SK-N-SH (cell line): ENCODE measurements around the gene FAM78A.

Source experiments
- EP300 ChIP-seq, 2 experiments: IDR thresholded peaks; 2 replicates each; pipeline versions ENCODE4 v1.4.0 to v1.6.1; 2012; ENCODE audit warnings: borderline replicate concordance in 1 of 2, low read depth in 1 of 2, low read length in 1 of 2
- FOXM1 ChIP-seq: IDR thresholded peaks from 2 replicates; pipeline ENCODE4 v1.4.0; 2012; ENCODE audit warnings: low read depth, mild to moderate bottlenecking
- JUND ChIP-seq: IDR thresholded peaks from 2 replicates; pipeline ENCODE4 v1.4.0; 2012
- MXI1 ChIP-seq: IDR thresholded peaks from 2 replicates; pipeline ENCODE4 v1.6.1; 2012; ENCODE audit warnings: mild to moderate bottlenecking, low read depth, low read length, improper control_type of control experiment
- POLR2AphosphoS5 ChIP-seq: IDR thresholded peaks from 2 replicates; pipeline ENCODE4 v1.6.1; 2012; ENCODE audit warnings: low read depth, low read length
- RAD21 ChIP-seq: IDR thresholded peaks from 2 replicates; pipeline ENCODE4 v1.6.1; 2012; ENCODE audit warnings: mild to moderate bottlenecking, low read length
- RCOR1 ChIP-seq: fragments of 150-350 bp; IDR thresholded peaks from 2 replicates; pipeline ENCODE4 v1.6.1; 2017; ENCODE audit warnings: antibody characterized with exemption, low read length
- SIN3A ChIP-seq: IDR thresholded peaks from 2 replicates; pipeline ENCODE4 v1.6.1; 2012; ENCODE audit warnings: low read depth, mild to moderate bottlenecking, low read length, moderate library complexity, borderline replicate concordance
- TAF1 ChIP-seq: IDR thresholded peaks from 2 replicates; pipeline ENCODE4 v1.6.1; 2012; ENCODE audit warnings: low read depth, mild to moderate bottlenecking, low read length, moderate library complexity, borderline replicate concordance
- TF ChIP-seq, protein P1 (sequence below): fragments of 200-600 bp; sonication (generic); IDR thresholded peaks from 2 replicates; pipeline ENCODE4 v1.6.1; 2017; ENCODE audit warnings: antibody characterized with exemption, mild to moderate bottlenecking, moderate library complexity

DNA sequence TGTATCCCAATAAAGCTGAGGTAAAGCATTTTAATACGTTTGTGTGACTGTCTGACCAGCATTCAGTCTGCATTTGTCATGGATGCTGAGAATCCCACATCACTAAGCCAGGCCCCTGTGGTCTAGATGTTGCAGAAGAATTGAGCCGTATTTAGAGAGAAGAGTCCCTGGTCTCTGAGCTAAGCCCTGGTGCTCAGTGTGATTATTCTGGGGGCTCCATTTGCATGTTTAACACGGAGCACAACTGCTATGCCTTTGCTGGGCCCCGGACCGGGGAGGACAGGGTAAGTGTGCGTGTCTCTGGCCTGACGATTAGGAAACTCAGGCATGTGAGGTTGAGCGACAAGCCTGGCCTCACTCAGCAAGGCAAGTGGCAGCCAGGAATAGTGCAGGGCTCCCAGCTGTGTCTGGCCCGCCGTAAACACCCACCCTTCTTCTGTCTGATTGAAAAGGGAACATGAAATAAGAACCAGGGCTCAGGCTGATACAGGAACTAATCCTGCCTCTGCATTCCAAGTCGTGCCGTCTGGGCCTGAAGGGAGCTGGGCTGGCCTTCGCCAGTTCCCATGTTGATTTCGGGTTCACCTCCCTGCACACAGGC is 22.3 kb downstream of the FAM78A start:
- TF ChIP-seq RCOR1 (no peak), TAF1 (no peak), SIN3A (no peak), POLR2AphosphoS5 (no peak), MXI1 (no peak), JUND (no peak), EP300 (IDR thresholded peaks at IDR 0.05; ENCODE audit: borderline replicate concordance in 1 of 2, low read depth in 1 of 2, low read length in 1 of 2) (no peak), RAD21 (no peak), FOXM1 (no peak)
- TF ChIP-seq, protein P1, sequence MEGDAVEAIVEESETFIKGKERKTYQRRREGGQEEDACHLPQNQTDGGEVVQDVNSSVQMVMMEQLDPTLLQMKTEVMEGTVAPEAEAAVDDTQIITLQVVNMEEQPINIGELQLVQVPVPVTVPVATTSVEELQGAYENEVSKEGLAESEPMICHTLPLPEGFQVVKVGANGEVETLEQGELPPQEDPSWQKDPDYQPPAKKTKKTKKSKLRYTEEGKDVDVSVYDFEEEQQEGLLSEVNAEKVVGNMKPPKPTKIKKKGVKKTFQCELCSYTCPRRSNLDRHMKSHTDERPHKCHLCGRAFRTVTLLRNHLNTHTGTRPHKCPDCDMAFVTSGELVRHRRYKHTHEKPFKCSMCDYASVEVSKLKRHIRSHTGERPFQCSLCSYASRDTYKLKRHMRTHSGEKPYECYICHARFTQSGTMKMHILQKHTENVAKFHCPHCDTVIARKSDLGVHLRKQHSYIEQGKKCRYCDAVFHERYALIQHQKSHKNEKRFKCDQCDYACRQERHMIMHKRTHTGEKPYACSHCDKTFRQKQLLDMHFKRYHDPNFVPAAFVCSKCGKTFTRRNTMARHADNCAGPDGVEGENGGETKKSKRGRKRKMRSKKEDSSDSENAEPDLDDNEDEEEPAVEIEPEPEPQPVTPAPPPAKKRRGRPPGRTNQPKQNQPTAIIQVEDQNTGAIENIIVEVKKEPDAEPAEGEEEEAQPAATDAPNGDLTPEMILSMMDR: no peak
